CD4-positive, alpha-beta T cell treated with Interleukin-15 for 4 hours (primary cell): ENCODE results near the gene SVBP.
"Not testable (repeated sequence)": the region's sequence is repeated elsewhere in the genome, so short reads cannot be mapped to it uniquely, and the experiment has no call there.

Source experiments
- DNase-seq: peaks from one replicate; pipeline ENCODE4 v3.0.0-alpha.2; 2020; ENCODE audit warnings: low spot score

Gene SVBP

GRCh38 chr1:42816585-42817439 lies at the start of gene SVBP, which contains the start of gene ERMAP:
Gene SVBP (minus strand): TSS chr1:42817397. CDS start chr1:42816544, 853 bp downstream.
Gene ERMAP (plus strand): TSS chr1:42817122. CDS start chr1:42830449, 13,327 bp downstream.
- peak; percentile 93 for DNase-seq

- DNase-seq = no peak
Observed at GRCh38 chr1:42866549-42866948, 49.4 kb upstream of the SVBP start.

- no peak for DNase-seq
Observed at GRCh38 chr1:42861014-42861399, 43.8 kb upstream of the SVBP start.

GRCh38 chr1:42860339-42861013 lies 43.3 kb upstream of the SVBP start:
- DNase-seq = no peak

- not testable (repeated sequence) for DNase-seq
Observed at GRCh38 chr1:42859366-42859765, 42.2 kb upstream of the SVBP start.

- not testable (repeated sequence) for DNase-seq
Observed at GRCh38 chr1:42856554-42856953, 39.4 kb upstream of the SVBP start.

GRCh38 chr1:42853116-42853884 lies 36.1 kb upstream of the SVBP start:
- no peak for DNase-seq

GRCh38 chr1:42852608-42852980 lies 35.4 kb upstream of the SVBP start:
- no peak for DNase-seq

GRCh38 chr1:42851960-42852607 lies 34.9 kb upstream of the SVBP start:
- DNase-seq = no peak

GRCh38 chr1:42851420-42851819 lies 34.2 kb upstream of the SVBP start:
- no peak for DNase-seq

- no peak for DNase-seq
Observed at GRCh38 chr1:42849944-42850343, 32.7 kb upstream of the SVBP start.

GRCh38 chr1:42848823-42849537 lies 31.8 kb upstream of the SVBP start:
- no peak for DNase-seq

GRCh38 chr1:42847721-42848460 lies 30.7 kb upstream of the SVBP start:
- no peak for DNase-seq

GRCh38 chr1:42847111-42847595 lies 30.0 kb upstream of the SVBP start:
- DNase-seq = no peak

GRCh38 chr1:42846257-42847110 lies 29.3 kb upstream of the SVBP start, which contains the start of gene ZNF691:
Gene ZNF691 (plus strand): TSS chr1:42846613. CDS start chr1:42849659, 3,046 bp downstream.
- DNase-seq = peak; percentile 94

GRCh38 chr1:42845866-42846256 lies 28.7 kb upstream of the SVBP start:
- no peak for DNase-seq

GRCh38 chr1:42845193-42845592 lies 28.0 kb upstream of the SVBP start:
- DNase-seq = no peak

GRCh38 chr1:42844592-42845140 lies 27.5 kb upstream of the SVBP start:
- no peak for DNase-seq
